Transverse colon (tissue), 4 donors: Measurements from ENCODE around the gene CACNA2D2. TPM values are rescaled to one million over a fixed set of nuclear protein-coding genes. Genes with fewer than 3 reads are reported as not detected.

ENCODE experiments used
- DNase-seq: peaks from one replicate; pipeline ENCODE4 v3.0.0-alpha.2; 2019
- H3K27ac ChIP-seq, 4 donors: fragments of 200-600 bp; sonication (generic); 2 replicates each; pipeline ENCODE4 v1.5.1; 2016 to 2018; ENCODE audit warnings: inconsistent platforms in 4 of 4
- H3K27me3 ChIP-seq: fragments of 200-600 bp; sonication (generic); 2 replicates; pipeline ENCODE4 v1.5.1; 2017; ENCODE audit warnings: inconsistent platforms
- H3K36me3 ChIP-seq, 4 donors: fragments of 200-600 bp; sonication (generic); 2 replicates each; pipeline ENCODE4 v1.5.1; 2017 to 2019; ENCODE audit warnings: inconsistent platforms in 4 of 4
- H3K4me1 ChIP-seq, 4 donors: fragments of 200-600 bp; sonication (generic); 2 replicates each; pipeline ENCODE4 v1.5.1; 2017 to 2020; ENCODE audit warnings: inconsistent platforms in 4 of 4
- H3K4me3 ChIP-seq, 4 donors: fragments of 200-600 bp; sonication (generic); 1 replicate in 1 of 4; 2 replicates in 3 of 4; pipeline versions ENCODE4 v1.5.1 to v1.6.1; 2017 to 2019; ENCODE audit warnings: inconsistent platforms in 4 of 4
- H3K9me3 ChIP-seq, 2 donors: fragments of 200-600 bp; sonication (generic); 2 replicates each; pipeline ENCODE4 v1.5.1; 2017 to 2019; ENCODE audit warnings: inconsistent platforms in 2 of 2
- CTCF ChIP-seq, 5 experiments: fragments of 200-600 bp in 3 of 5; fragments of 450-650 bp in 2 of 5; sonication (generic) in 3 of 5; IDR thresholded peaks; 1 replicate in 2 of 5; 2 replicates in 3 of 5; pipeline ENCODE4 v1.5.1; 2016 to 2017; ENCODE audit warnings: antibody characterized with exemption in 5 of 5, inconsistent platforms in 3 of 5, mild to moderate bottlenecking in 2 of 5, moderate library complexity in 1 of 5
- EP300 ChIP-seq: sonication (generic); formaldehyde crosslinking; IDR thresholded peaks from one replicate; pipeline ENCODE4 v1.6.1; 2017; ENCODE audit warnings: antibody characterized with exemption, low read depth
- POLR2A ChIP-seq: fragments of 450-650 bp; IDR thresholded peaks from one replicate; pipeline ENCODE4 v1.6.1; 2016; ENCODE audit warnings: antibody characterized with exemption, mild to moderate bottlenecking, moderate library complexity
- POLR2AphosphoS5 ChIP-seq, 3 donors: sonication (generic); formaldehyde crosslinking; IDR thresholded peaks; one replicate each; pipeline ENCODE4 v1.6.1; 2016; ENCODE audit warnings: antibody characterized with exemption in 3 of 3
- WGBS, 2 donors: methylation state at CpG; one replicate each; pipeline ENCODE4 v1.1.5; 2018; ENCODE audit warnings: low coverage in 1 of 2; 5-methylcytosine and 5-hydroxymethylcytosine counted together
- in situ Hi-C, 4 donors: fragments of 200-750 bp; cut with MboI; loops; one replicate each; pipeline versions ENCODE4 v1.15.0 to v1.15.1; 2017; ENCODE audit warnings: low sequenced_read_pairs in 3 of 4, low pct_ligation_motif_present in 1 of 4, low pct_unique_long_range_greater_than_20kb in 1 of 4
- intact Hi-C: fragments of 100-400 bp; cut with DNase I; formaldehyde crosslinking; loops from one replicate; pipeline ENCODE4 v1.15.1; 2023; ENCODE audit warnings: low total_unique reads
- total RNA-seq, 4 donors: library from RNA; depleted of rRNA; stranded (reverse); fragments of >200 nt; gene quantifications; one replicate each; pipeline ENCODE4 v1.1.0, GENCODE V29; 2016

CACNA2D2 gene
- total RNA-seq, 4 donors from 2014 or later, result 0.48 to 2.2 (median 0.87) TPM

GRCh38 chr3:50323092-50323600 lies 180.3 kb downstream of the CACNA2D2 start:
- intact Hi-C loops, result no loop called here
- H3K4me1 ChIP-seq, result peaks cover 21 to 62% (median 50%) of the 10 kb centered on the region in 4 donors
- 45 to 46% methylated on average over 4 of the region's 4 CpGs for WGBS, 2 donors

GRCh38 chr3:50322386-50323091 lies 180.9 kb downstream of the CACNA2D2 start, which contains the start of gene HYAL2:
Gene HYAL2 (minus strand): TSS chr3:50322745. CDS start chr3:50320489, 2,256 bp downstream.
- 56% methylated on average over 27 of the region's 31 CpGs; no CpG with 5 or more reads in 1 of the 2 donors for WGBS, 2 donors
- no peaks in the 10 kb centered on the region for H3K36me3 ChIP-seq
- DNase-seq, result no peak
- peak within 1 kb of the TSS; percentile 92 to 94 (median 92) for H3K27ac ChIP-seq
- H3K4me1 ChIP-seq, result peaks cover 27 to 67% (median 55%) of the 10 kb centered on the region in 4 donors
- intact Hi-C loops (no loop called here), in situ Hi-C loops (no loop called here)
- H3K9me3 ChIP-seq, result no peaks in the 10 kb centered on the region
- H3K27me3 ChIP-seq, result no peaks in the 10 kb centered on the region
- peak within 1 kb of the TSS; percentile 67 to 76 (median 74) for H3K4me3 ChIP-seq
- TF ChIP-seq CTCF (IDR thresholded peaks at IDR 0.05), result no peak
- TF ChIP-seq POLR2AphosphoS5 (IDR thresholded peaks at IDR 0.05), result peak in 2 of 3 donors; percentile 21 to 24

More at GRCh38 chr3:50323092-50323600, 180.3 kb downstream of the CACNA2D2 start:
- Histone ChIP-seq H3K36me3 (no peaks in the 10 kb centered on the region), H3K4me3 (no peak overlapping the region), H3K27ac (peak overlapping the region; percentile 92 to 94 (median 92)), H3K27me3 (no peaks in the 10 kb centered on the region), H3K9me3 (no peaks in the 10 kb centered on the region)
- no peak for DNase-seq
- in situ Hi-C loops, result no loop called here
- TF ChIP-seq POLR2A (no peak), EP300 (no peak), CTCF (IDR thresholded peaks at IDR 0.05) (no peak), POLR2AphosphoS5 (IDR thresholded peaks at IDR 0.05) (no peak)

- Histone ChIP-seq H3K27ac (peak overlapping the region; percentile 92 to 94 (median 92)), H3K9me3 (no peaks in the 10 kb centered on the region), H3K4me1 (peaks cover 28 to 67% (median 55%) of the 10 kb centered on the region in 4 donors), H3K36me3 (no peaks in the 10 kb centered on the region), H3K4me3 (peak overlapping the region; percentile 15 to 76 (median 70)), H3K27me3 (no peaks in the 10 kb centered on the region)
- no peak for DNase-seq
- intact Hi-C loops (no loop called here), in situ Hi-C loops (no loop called here)
- WGBS, 2 donors, result 44% methylated on average over 12 of the region's 14 CpGs; no CpG with 5 or more reads in 1 of the 2 donors
- TF ChIP-seq POLR2AphosphoS5 (IDR thresholded peaks at IDR 0.05), result no peak
- no peak for TF ChIP-seq CTCF (IDR thresholded peaks at IDR 0.05)
- TF ChIP-seq POLR2A, result no peak
- no peak for TF ChIP-seq EP300
Observed at GRCh38 chr3:50322115-50322385, 181.4 kb downstream of the CACNA2D2 start.

- Histone ChIP-seq H3K36me3 (no peaks in the 10 kb centered on the region), H3K27me3 (no peaks in the 10 kb centered on the region), H3K9me3 (no peaks in the 10 kb centered on the region), H3K4me3 (peak overlapping the region; percentile 67 to 76 (median 74)), H3K4me1 (peaks cover 28 to 65% (median 55%) of the 10 kb centered on the region in 4 donors), H3K27ac (peak overlapping the region; percentile 92 to 94 (median 92))
- in situ Hi-C loops (no loop called here), intact Hi-C loops (no loop called here)
- DNase-seq, result peak; percentile 91
- WGBS, 2 donors, result 0% methylated on average over 18 of the region's 59 CpGs; no CpG with 5 or more reads in 1 of the 2 donors
- no peak for TF ChIP-seq POLR2A
- TF ChIP-seq EP300, result no peak
- TF ChIP-seq POLR2AphosphoS5 (IDR thresholded peaks at IDR 0.05), result peak in 2 of 3 donors; percentile 52 to 61
- peak; percentile 44 to 70 (median 53) for TF ChIP-seq CTCF (IDR thresholded peaks at IDR 0.05)
Observed at GRCh38 chr3:50321336-50322114, 181.9 kb downstream of the CACNA2D2 start.
